ENCODE measurements around the gene EFCAB8.
"Not testable (repeated sequence)": the region's sequence is repeated elsewhere in the genome, so short reads cannot be mapped to it uniquely, and the experiment has no call there.

Gene EFCAB8

GRCh38 chr20:32957459-32957858, 98.7 kb downstream of the EFCAB8 start:
- DNase-seq (ENCODE audit: low read depth): no peak

- no peak for DNase-seq (ENCODE audit: low read depth)
These were observed 99.9 kb downstream of the EFCAB8 start for GRCh38 chr20:32958574-32958973.

GRCh38 chr20:32959351-32960221, 100.9 kb downstream of the EFCAB8 start:
- no peak for DNase-seq (ENCODE audit: low read depth)

- no peak for DNase-seq (ENCODE audit: low read depth)
These were observed 101.4 kb downstream of the EFCAB8 start for GRCh38 chr20:32960222-32960518.

- DNase-seq (ENCODE audit: low read depth): no peak
These were observed 102.4 kb downstream of the EFCAB8 start for GRCh38 chr20:32960849-32961731.

GRCh38 chr20:32962053-32962452, 103.3 kb downstream of the EFCAB8 start:
- DNase-seq (ENCODE audit: low read depth): no peak

GRCh38 chr20:32962646-32963045, 103.9 kb downstream of the EFCAB8 start:
- DNase-seq (ENCODE audit: low read depth): not testable (repeated sequence)

GRCh38 chr20:32963176-32963575, 104.5 kb downstream of the EFCAB8 start:
- DNase-seq (ENCODE audit: low read depth): no peak

- no peak for DNase-seq (ENCODE audit: low read depth)
These were observed 105.9 kb downstream of the EFCAB8 start for GRCh38 chr20:32964575-32964974.

- no peak for DNase-seq (ENCODE audit: low read depth)
These were observed 106.4 kb downstream of the EFCAB8 start for GRCh38 chr20:32965115-32965514.

- no peak for DNase-seq (ENCODE audit: low read depth)
These were observed 107.1 kb downstream of the EFCAB8 start for GRCh38 chr20:32965581-32966373.

GRCh38 chr20:32966382-32966781, 107.7 kb downstream of the EFCAB8 start:
- no peak for DNase-seq (ENCODE audit: low read depth)

GRCh38 chr20:32966881-32967781, 108.4 kb downstream of the EFCAB8 start:
- DNase-seq (ENCODE audit: low read depth): no peak

- no peak for DNase-seq (ENCODE audit: low read depth)
These were observed 109.3 kb downstream of the EFCAB8 start for GRCh38 chr20:32967961-32968457.

GRCh38 chr20:32968478-32969241, 109.9 kb downstream of the EFCAB8 start:
- DNase-seq (ENCODE audit: low read depth): no peak

GRCh38 chr20:32969356-32970114, 110.8 kb downstream of the EFCAB8 start:
- no peak for DNase-seq (ENCODE audit: low read depth)

GRCh38 chr20:32970115-32970972, 111.6 kb downstream of the EFCAB8 start:
- DNase-seq (ENCODE audit: low read depth): no peak

- no peak for DNase-seq (ENCODE audit: low read depth)
These were observed 112.2 kb downstream of the EFCAB8 start for GRCh38 chr20:32970973-32971300.

- DNase-seq (ENCODE audit: low read depth): no peak
These were observed 113.0 kb downstream of the EFCAB8 start for GRCh38 chr20:32971703-32972161.
